K562 (cell line): Measurements from ENCODE around the gene CAPN10. TPM values are rescaled to one million over a fixed set of nuclear protein-coding genes. Genes with fewer than 3 reads are reported as not detected.

Experiments
- ATAC-seq: fragments of 200-7000 bp; cut with Tn5 transposase; 3 replicates; pipeline ENCODE4 v1.9.1; 2020; ENCODE audit warnings: moderate library complexity
- BruUV-seq: library from RNA; stranded (reverse); fragments of 400-500 nt; replicated peaks from 2 replicates; lab custom pipeline; 2021; lab: Mats Ljungman, UMichigan
- CTCF ChIA-PET: fragments of 300-600 bp; formaldehyde crosslinking; extraction: SDS; loops from one replicate; lab custom pipeline; 2021; ENCODE audit warnings: low intra/inter-chr PET ratio; lab: Yijun Ruan, JAX
- POLR2A ChIA-PET: fragments of 300-600, 350-650 bp; sonication (Branson Sonifier 250); formaldehyde crosslinking; extraction: SDS; loops from one replicate; lab custom pipeline; 2021; ENCODE audit warnings: antibody characterized with exemption, inconsistent platforms; lab: Yijun Ruan, JAX
- DNase-seq, 4 experiments: peaks; one replicate each; pipeline versions ENCODE4 v3.0.0 to v3.0.0-alpha.2; 2011 to 2018; ENCODE audit warnings: low spot score in 3 of 4, mixed read lengths in 3 of 4; ENCODE audit errors: extremely low read depth in 1 of 4
- FAIRE-seq: peaks from 2 replicates; lab custom pipeline; 2011; peaks lifted over from hg19 to GRCh38; lab: Jason Lieb, UNC
- H2AFZ ChIP-seq: 2 replicates; pipeline ENCODE4 v1.6.0; 2011; ENCODE audit warnings: low read depth, low read length, control low read depth, inconsistent platforms
- H3K27ac ChIP-seq: fragments of 200-600 bp; 3 replicates; pipeline ENCODE4 v1.8.0; 2011; ENCODE audit warnings: low read depth, mild to moderate bottlenecking, control low read depth, inconsistent platforms, low read length, moderate library complexity, mixed read lengths; ENCODE audit errors: extremely low read depth
- H3K27me3 ChIP-seq, 2 experiments: fragments of 300-600 bp in 1 of 2; 2 replicates in 1 of 2; 3 replicates in 1 of 2; pipeline versions ENCODE4 v1.6.0 to v1.8.0; 2011; ENCODE audit warnings: inconsistent platforms in 2 of 2, low read length in 2 of 2, mild to moderate bottlenecking in 1 of 2, mixed read lengths in 1 of 2, moderate library complexity in 1 of 2; ENCODE audit not compliant: control insufficient read depth in 2 of 2, insufficient read depth in 2 of 2
- H3K36me3 ChIP-seq: fragments of 300-600 bp; 3 replicates; pipeline ENCODE4 v1.8.0; 2011; ENCODE audit warnings: mild to moderate bottlenecking, low read length, inconsistent platforms; ENCODE audit not compliant: control insufficient read depth, insufficient read depth
- H3K4me1 ChIP-seq, 2 experiments: fragments of 200-600 bp in 1 of 2; replicated peaks in 1 of 2; 2 replicates in 1 of 2; 3 replicates in 1 of 2; pipeline versions ENCODE4 v1.5.1 to v1.8.0; 2011; ENCODE audit warnings: inconsistent platforms in 2 of 2, low read length in 2 of 2, mild to moderate bottlenecking in 1 of 2, mixed read lengths in 1 of 2, moderate library complexity in 1 of 2; ENCODE audit not compliant: control insufficient read depth in 2 of 2, insufficient read depth in 2 of 2
- H3K4me2 ChIP-seq: 2 replicates; pipeline ENCODE4 v1.6.1; 2011; ENCODE audit warnings: low read length, control low read depth, inconsistent platforms, mixed read lengths; ENCODE audit not compliant: insufficient read depth
- H3K4me3 ChIP-seq: fragments of 200-600 bp; sonication (generic), shearing (Covaris generic); 2 replicates; pipeline ENCODE4 v1.5.1; 2016; ENCODE audit warnings: control low read depth, inconsistent platforms
- H3K79me2 ChIP-seq: fragments of 200-600 bp; 3 replicates; pipeline ENCODE4 v1.8.0; 2011; ENCODE audit warnings: low read length, inconsistent platforms; ENCODE audit not compliant: control insufficient read depth, insufficient read depth
- H3K9ac ChIP-seq, 2 experiments: 2 replicates each; pipeline versions ENCODE4 v1.6.0 to v1.6.1; 2011; ENCODE audit warnings: low read depth in 2 of 2, low read length in 2 of 2, control low read depth in 1 of 2, inconsistent platforms in 1 of 2, mild to moderate bottlenecking in 1 of 2, mixed read lengths in 1 of 2; ENCODE audit not compliant: insufficient read depth in 1 of 2
- H3K9me1 ChIP-seq: one replicate; pipeline ENCODE4 v1.6.0; 2011; ENCODE audit warnings: inconsistent platforms, mild to moderate bottlenecking, low read length, moderate library complexity; ENCODE audit not compliant: control insufficient read depth, insufficient read depth
- H3K9me3 ChIP-seq: replicated peaks from 2 replicates; pipeline ENCODE4 v1.5.1; 2011; ENCODE audit warnings: low read depth, low read length, inconsistent platforms; ENCODE audit not compliant: control insufficient read depth, insufficient read depth
- H4K20me1 ChIP-seq: replicated peaks from 2 replicates; pipeline ENCODE4 v1.6.1; 2011; ENCODE audit warnings: low read length, inconsistent platforms, mixed read lengths; ENCODE audit not compliant: control insufficient read depth, insufficient read depth
- CBX5 ChIP-seq: IDR thresholded peaks from 2 replicates; pipeline ENCODE4 v1.6.1; 2014; ENCODE audit warnings: low read depth, borderline replicate concordance
- CREM ChIP-seq: IDR thresholded peaks from 2 replicates; pipeline ENCODE4 v1.6.1; 2014; ENCODE audit warnings: antibody characterized with exemption, low read depth
- CTBP1 ChIP-seq: fragments of 450-650 bp; IDR thresholded peaks from 2 replicates; pipeline ENCODE4 v1.6.1; 2016; ENCODE audit warnings: borderline replicate concordance
- ERF ChIP-seq: fragments of 450-650 bp; formaldehyde crosslinking; IDR thresholded peaks from 2 replicates; pipeline ENCODE4 v1.4.0; 2020; ENCODE audit warnings: mild to moderate bottlenecking, mixed read lengths
- FIP1L1 ChIP-seq: fragments of 200-400 bp; formaldehyde crosslinking; IDR thresholded peaks from 2 replicates; pipeline ENCODE4 v1.6.1; 2018; ENCODE audit warnings: mild to moderate bottlenecking, low read depth, low read length; ENCODE audit not compliant: poor library complexity, severe bottlenecking
- FOXJ3 ChIP-seq: sonication (generic); formaldehyde crosslinking; IDR thresholded peaks from 2 replicates; pipeline ENCODE4 v1.4.0; 2020; ENCODE audit warnings: mild to moderate bottlenecking, missing genetic modification reagents
- FOXK1 ChIP-seq: sonication (generic); formaldehyde crosslinking; IDR thresholded peaks from 2 replicates; pipeline ENCODE4 v1.8.0; 2022; ENCODE audit warnings: missing genetic modification reagents, mild to moderate bottlenecking, borderline replicate concordance
- GABPA ChIP-seq: fragments of 200-800 bp; sonication (Bioruptor generic); conservative IDR thresholded peaks from 2 replicates; pipeline ENCODE4 v1.6.1; 2016; ENCODE audit warnings: low read depth, missing genetic modification characterization, missing compliant biosample characterization
- KLF16 ChIP-seq: IDR thresholded peaks from 2 replicates; pipeline ENCODE4 v1.6.1; 2016; ENCODE audit warnings: antibody characterized with exemption
- POLR2G ChIP-seq: fragments of 200-400 bp; formaldehyde crosslinking; IDR thresholded peaks from 2 replicates; pipeline ENCODE4 v1.6.1; 2017; ENCODE audit warnings: low read depth, mild to moderate bottlenecking, antibody characterized with exemption, low read length, moderate library complexity
- TEAD1 ChIP-seq, 2 experiments: fragments of 450-650 bp in 1 of 2; sonication (generic) in 1 of 2; formaldehyde crosslinking; IDR thresholded peaks; 2 replicates each; pipeline versions ENCODE4 v1.4.0 to v1.8.0; 2020 to 2022; ENCODE audit warnings: mild to moderate bottlenecking in 2 of 2, missing genetic modification reagents in 1 of 2
- ZNF253 ChIP-seq: fragments of 250-450 bp; sonication (Bioruptor Pico); conservative IDR thresholded peaks from 2 replicates; pipeline ENCODE4 v1.6.1; 2021; ENCODE audit warnings: mild to moderate bottlenecking
- WGBS: fragments of 100-300 bp; shearing (Covaris generic); methylation state at CpG from one replicate; pipeline ENCODE4 v1.1.6; 2016; ENCODE audit warnings: low coverage, mixed read lengths; ENCODE audit not compliant: insufficient coverage; ENCODE audit errors: missing lambda C conversion rate; 5-methylcytosine and 5-hydroxymethylcytosine counted together
- in situ Hi-C: fragments of 300-500 bp; cut with MboI; formaldehyde crosslinking; loops from 4 replicates; pipeline ENCODE4 v1.15.0; 2018; ENCODE audit warnings: inconsistent platforms, mixed read lengths
- intact Hi-C: fragments of 100-400 bp; cut with micrococcal nuclease; formaldehyde crosslinking; loops from 2 replicates; pipeline ENCODE4 v1.14.2; 2022
- polyA plus RNA-seq, 8 experiments: library from polyadenylated mRNA; depleted of rRNA in 4 of 8; stranded (reverse) in 5 of 8; unstranded in 3 of 8; fragments of >200 nt; fragmentation: Nextera tagmentation in 2 of 8; fragmentation: Illumina TruSeq in 1 of 8; extraction: Ambion mirVana in 2 of 8; extraction: Trizol in 1 of 8; gene quantifications; 2 replicates each; pipeline versions ENCODE4 v1.2.1 to v1.2.3, GENCODE V29; 2011 to 2014; ENCODE audit warnings: inconsistent platforms in 1 of 8, missing spikeins in 1 of 8
- total RNA-seq, 7 experiments: library from RNA; depleted of rRNA in 6 of 7; stranded (reverse); fragments of >200 nt in 6 of 7; fragmentation: Illumina TruSeq in 2 of 7; extraction: Trizol in 2 of 7; gene quantifications; 2 replicates each; pipeline versions ENCODE4 v1.2.1 to v1.2.3, GENCODE V29; 2011 to 2021; ENCODE audit warnings: low replicate concordance in 1 of 7
- TF ChIP-seq, protein P1 (sequence below): sonication (generic); formaldehyde crosslinking; IDR thresholded peaks from 2 replicates; pipeline ENCODE4 v1.8.0; 2022; ENCODE audit warnings: mild to moderate bottlenecking, missing genetic modification reagents
- TF ChIP-seq, protein P2 (sequence below): sonication (generic); formaldehyde crosslinking; IDR thresholded peaks from 2 replicates; pipeline ENCODE4 v1.8.1; 2023; ENCODE audit warnings: missing genetic modification reagents, mild to moderate bottlenecking, borderline replicate concordance

The CAPN10 gene
- total and polyA plus RNA-seq, 9 of the 15 experiments (the other 6 are each of a cell fraction or from before 2014, with no cell fraction given): 0.08 to 26.1 (median 8.4) TPM

- no peak for TF ChIP-seq GABPA (tag)
- TF ChIP-seq, protein P1, sequence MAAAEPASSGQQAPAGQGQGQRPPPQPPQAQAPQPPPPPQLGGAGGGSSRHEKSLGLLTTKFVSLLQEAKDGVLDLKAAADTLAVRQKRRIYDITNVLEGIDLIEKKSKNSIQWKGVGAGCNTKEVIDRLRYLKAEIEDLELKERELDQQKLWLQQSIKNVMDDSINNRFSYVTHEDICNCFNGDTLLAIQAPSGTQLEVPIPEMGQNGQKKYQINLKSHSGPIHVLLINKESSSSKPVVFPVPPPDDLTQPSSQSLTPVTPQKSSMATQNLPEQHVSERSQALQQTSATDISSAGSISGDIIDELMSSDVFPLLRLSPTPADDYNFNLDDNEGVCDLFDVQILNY (CRISPR knock-in tag): no peak
Measured at GRCh38 chr2:240638512-240639160, 52.1 kb downstream of the CAPN10 start (continued).

GRCh38 chr2:240639566-240639965, 53.0 kb downstream of the CAPN10 start:
- ChIA-PET CTCF (no interaction called here), POLR2A (no interaction called here)
- H3K4me1 ChIP-seq: no peaks in the 10 kb centered on the region
- no peaks in the 10 kb centered on the region for H3K9me1 ChIP-seq
- H3K4me2 ChIP-seq: no peak overlapping the region
- H4K20me1 ChIP-seq: no peaks in the 10 kb centered on the region
- FAIRE-seq (no peak), DNase-seq (no peak), ATAC-seq (no peak)
- H3K79me2 ChIP-seq: no peaks in the 10 kb centered on the region
- no peaks in the 10 kb centered on the region for H3K9me3 ChIP-seq
- intact Hi-C loops (no loop called here), in situ Hi-C loops (no loop called here)
- TF ChIP-seq TEAD1 (CRISPR knock-in tag; IDR thresholded peaks at IDR 0.05) (no peak), FOXJ3 (no peak), CREM (no peak), POLR2G (no peak), FIP1L1 (no peak), CBX5 (no peak), ZNF253 (no peak), CTBP1 (no peak), KLF16 (no peak), FOXK1 (no peak), ERF (CRISPR knock-in tag) (no peak)
- TF ChIP-seq, protein P2, sequence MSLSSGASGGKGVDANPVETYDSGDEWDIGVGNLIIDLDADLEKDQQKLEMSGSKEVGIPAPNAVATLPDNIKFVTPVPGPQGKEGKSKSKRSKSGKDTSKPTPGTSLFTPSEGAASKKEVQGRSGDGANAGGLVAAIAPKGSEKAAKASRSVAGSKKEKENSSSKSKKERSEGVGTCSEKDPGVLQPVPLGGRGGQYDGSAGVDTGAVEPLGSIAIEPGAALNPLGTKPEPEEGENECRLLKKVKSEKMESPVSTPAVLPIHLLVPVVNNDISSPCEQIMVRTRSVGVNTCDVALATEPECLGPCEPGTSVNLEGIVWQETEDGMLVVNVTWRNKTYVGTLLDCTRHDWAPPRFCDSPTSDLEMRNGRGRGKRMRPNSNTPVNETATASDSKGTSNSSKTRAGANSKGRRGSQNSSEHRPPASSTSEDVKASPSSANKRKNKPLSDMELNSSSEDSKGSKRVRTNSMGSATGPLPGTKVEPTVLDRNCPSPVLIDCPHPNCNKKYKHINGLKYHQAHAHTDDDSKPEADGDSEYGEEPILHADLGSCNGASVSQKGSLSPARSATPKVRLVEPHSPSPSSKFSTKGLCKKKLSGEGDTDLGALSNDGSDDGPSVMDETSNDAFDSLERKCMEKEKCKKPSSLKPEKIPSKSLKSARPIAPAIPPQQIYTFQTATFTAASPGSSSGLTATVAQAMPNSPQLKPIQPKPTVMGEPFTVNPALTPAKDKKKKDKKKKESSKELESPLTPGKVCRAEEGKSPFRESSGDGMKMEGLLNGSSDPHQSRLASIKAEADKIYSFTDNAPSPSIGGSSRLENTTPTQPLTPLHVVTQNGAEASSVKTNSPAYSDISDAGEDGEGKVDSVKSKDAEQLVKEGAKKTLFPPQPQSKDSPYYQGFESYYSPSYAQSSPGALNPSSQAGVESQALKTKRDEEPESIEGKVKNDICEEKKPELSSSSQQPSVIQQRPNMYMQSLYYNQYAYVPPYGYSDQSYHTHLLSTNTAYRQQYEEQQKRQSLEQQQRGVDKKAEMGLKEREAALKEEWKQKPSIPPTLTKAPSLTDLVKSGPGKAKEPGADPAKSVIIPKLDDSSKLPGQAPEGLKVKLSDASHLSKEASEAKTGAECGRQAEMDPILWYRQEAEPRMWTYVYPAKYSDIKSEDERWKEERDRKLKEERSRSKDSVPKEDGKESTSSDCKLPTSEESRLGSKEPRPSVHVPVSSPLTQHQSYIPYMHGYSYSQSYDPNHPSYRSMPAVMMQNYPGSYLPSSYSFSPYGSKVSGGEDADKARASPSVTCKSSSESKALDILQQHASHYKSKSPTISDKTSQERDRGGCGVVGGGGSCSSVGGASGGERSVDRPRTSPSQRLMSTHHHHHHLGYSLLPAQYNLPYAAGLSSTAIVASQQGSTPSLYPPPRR (CRISPR knock-in tag): no peak
- H3K36me3 ChIP-seq: no peaks in the 10 kb centered on the region
- no peak overlapping the region for H3K4me3 ChIP-seq
- no peak overlapping the region for H2AFZ ChIP-seq
- H3K27ac ChIP-seq: no peak overlapping the region
- no TSS peak for BruUV-seq
- H3K9ac ChIP-seq: no peak overlapping the region
- H3K27me3 ChIP-seq: peaks cover 7 to 35% of the 10 kb centered on the region in 2 experiments; a peak in 3 of 5 replicates
- WGBS: 11% methylated on average over 8 of the region's 18 CpGs
